ENCODE data around the gene FRS2.

Gene FRS2

GRCh38 chr12:69608114-69608513 is 137.9 kb downstream of the FRS2 start:
- H3K36me3 ChIP-seq (replicated peaks; ENCODE audit: low read depth, low read length): peaks cover 5% of the 10 kb centered on the region
- peaks cover 10% of the 10 kb centered on the region for H3K27me3 ChIP-seq (ENCODE audit: low read depth, low read length)
- H3K79me2 ChIP-seq (ENCODE audit: low read length): no peaks in the 10 kb centered on the region
- no peak overlapping the region for H3K4me3 ChIP-seq (ENCODE audit: low read length)
- H3K9me3 ChIP-seq (ENCODE audit: insufficient read depth, low read length): no peaks in the 10 kb centered on the region
- no peak for TF ChIP-seq EZH2phosphoT487 (IDR thresholded peaks at IDR 0.05; ENCODE audit: low read depth)
- TF ChIP-seq CTCF (IDR thresholded peaks at IDR 0.05; ENCODE audit: low read depth, low read length): no peak
- H3K4me1 ChIP-seq (ENCODE audit: low read length): no peaks in the 10 kb centered on the region
- H3K4me2 ChIP-seq (ENCODE audit: low read length): no peak overlapping the region
- H3K27ac ChIP-seq (ENCODE audit: low read length): no peak overlapping the region
- no peak overlapping the region for H2AFZ ChIP-seq (ENCODE audit: low read depth, low read length)
- no peak overlapping the region for H3K9ac ChIP-seq (ENCODE audit: low read length)
- no peaks in the 10 kb centered on the region for H4K20me1 ChIP-seq (ENCODE audit: insufficient read depth, low read length)

- Histone ChIP-seq H3K4me1 (ENCODE audit: low read length) (no peaks in the 10 kb centered on the region), H3K27ac (ENCODE audit: low read length) (no peak overlapping the region), H3K4me3 (ENCODE audit: low read length) (no peak overlapping the region), H2AFZ (ENCODE audit: low read depth, low read length) (no peak overlapping the region), H3K36me3 (replicated peaks; ENCODE audit: low read depth, low read length) (no peaks in the 10 kb centered on the region), H4K20me1 (ENCODE audit: insufficient read depth, low read length) (no peaks in the 10 kb centered on the region), H3K9ac (ENCODE audit: low read length) (no peak overlapping the region), H3K27me3 (ENCODE audit: low read depth, low read length) (peaks cover 10% of the 10 kb centered on the region), H3K79me2 (ENCODE audit: low read length) (no peaks in the 10 kb centered on the region), H3K4me2 (ENCODE audit: low read length) (no peak overlapping the region), H3K9me3 (ENCODE audit: insufficient read depth, low read length) (no peaks in the 10 kb centered on the region)
- TF ChIP-seq EZH2phosphoT487 (IDR thresholded peaks at IDR 0.05; ENCODE audit: low read depth) (no peak), CTCF (IDR thresholded peaks at IDR 0.05; ENCODE audit: low read depth, low read length) (no peak)
Observed at GRCh38 chr12:69610126-69610525, 139.9 kb downstream of the FRS2 start.

GRCh38 chr12:69610729-69611128 is 140.5 kb downstream of the FRS2 start, which contains the start of gene LRRC10:
TSS of gene LRRC10 (minus strand) at chr12:69610907. CDS start at chr12:69610838, 69 bp downstream.
- Histone ChIP-seq H3K27me3 (ENCODE audit: low read depth, low read length) (peaks cover 10% of the 10 kb centered on the region), H3K9ac (ENCODE audit: low read length) (no peak within 1 kb of the TSS), H3K36me3 (replicated peaks; ENCODE audit: low read depth, low read length) (no peaks in the 10 kb centered on the region), H4K20me1 (ENCODE audit: insufficient read depth, low read length) (no peaks in the 10 kb centered on the region), H3K9me3 (ENCODE audit: insufficient read depth, low read length) (no peaks in the 10 kb centered on the region), H3K4me1 (ENCODE audit: low read length) (peaks cover 4% of the 10 kb centered on the region), H3K27ac (ENCODE audit: low read length) (no peak within 1 kb of the TSS), H3K4me2 (ENCODE audit: low read length) (no peak within 1 kb of the TSS), H3K4me3 (ENCODE audit: low read length) (no peak within 1 kb of the TSS), H2AFZ (ENCODE audit: low read depth, low read length) (no peak within 1 kb of the TSS), H3K79me2 (ENCODE audit: low read length) (no peaks in the 10 kb centered on the region)
- TF ChIP-seq CTCF (IDR thresholded peaks at IDR 0.05; ENCODE audit: low read depth, low read length) (no peak), EZH2phosphoT487 (IDR thresholded peaks at IDR 0.05; ENCODE audit: low read depth) (no peak)

GRCh38 chr12:69613351-69613750 is 143.2 kb downstream of the FRS2 start:
- H3K27me3 ChIP-seq (ENCODE audit: low read depth, low read length): peaks cover 10% of the 10 kb centered on the region
- H3K4me1 ChIP-seq (ENCODE audit: low read length): peaks cover 9% of the 10 kb centered on the region
- no peaks in the 10 kb centered on the region for H4K20me1 ChIP-seq (ENCODE audit: insufficient read depth, low read length)
- no peaks in the 10 kb centered on the region for H3K9me3 ChIP-seq (ENCODE audit: insufficient read depth, low read length)
- no peaks in the 10 kb centered on the region for H3K36me3 ChIP-seq (replicated peaks; ENCODE audit: low read depth, low read length)
- H3K4me2 ChIP-seq (ENCODE audit: low read length): no peak overlapping the region
- no peak overlapping the region for H3K9ac ChIP-seq (ENCODE audit: low read length)
- no peaks in the 10 kb centered on the region for H3K79me2 ChIP-seq (ENCODE audit: low read length)
- no peak overlapping the region for H3K27ac ChIP-seq (ENCODE audit: low read length)
- no peak overlapping the region for H3K4me3 ChIP-seq (ENCODE audit: low read length)
- no peak overlapping the region for H2AFZ ChIP-seq (ENCODE audit: low read depth, low read length)
- TF ChIP-seq CTCF (IDR thresholded peaks at IDR 0.05; ENCODE audit: low read depth, low read length): no peak
- no peak for TF ChIP-seq EZH2phosphoT487 (IDR thresholded peaks at IDR 0.05; ENCODE audit: low read depth)
